ENCODE data around the gene SUPT6H.
"Not testable (repeated sequence)": the region's sequence is repeated elsewhere in the genome, so short reads cannot be mapped to it uniquely, and the experiment has no call there.

SUPT6H gene

DNA sequence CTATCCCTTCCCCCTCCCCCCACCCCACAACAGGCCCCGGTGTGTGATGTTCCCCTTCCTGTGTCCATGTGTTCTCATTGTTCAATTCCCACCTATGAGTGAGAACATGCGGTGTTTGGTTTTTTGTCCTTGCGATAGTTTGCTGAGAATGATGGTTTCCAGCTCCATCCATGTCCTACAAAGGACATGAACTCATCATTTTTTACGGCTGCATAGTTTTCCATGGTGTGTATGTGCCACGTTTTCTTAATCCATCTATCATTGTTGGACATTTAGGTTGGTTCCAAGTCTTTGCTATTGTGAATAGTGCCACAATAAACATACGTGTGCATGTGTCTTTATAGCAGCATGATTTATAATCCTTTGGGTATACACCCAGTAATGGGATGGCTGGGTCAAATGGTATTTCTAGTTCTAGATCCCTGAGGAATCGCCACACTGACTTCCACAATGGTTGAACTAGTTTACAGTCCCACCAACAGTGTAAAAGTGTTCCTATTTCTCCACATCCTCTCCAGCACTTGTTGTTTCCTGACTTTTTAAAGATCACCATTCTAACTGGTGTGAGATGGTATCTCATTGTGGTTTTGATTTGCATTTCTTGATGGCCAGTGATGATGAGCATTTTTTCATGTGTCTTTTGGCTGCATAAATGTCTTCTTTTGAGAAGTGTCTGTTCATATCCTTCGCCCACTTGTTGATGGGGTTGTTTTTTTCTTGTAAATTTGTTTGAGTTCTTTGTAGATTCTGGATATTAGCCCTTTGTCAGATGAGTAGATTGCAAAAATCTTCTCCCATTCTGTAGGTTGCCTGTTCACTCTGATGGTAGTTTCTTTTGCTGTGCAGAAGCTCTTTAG, 74.1 kb downstream of the SUPT6H start:
- H3K9ac ChIP-seq (ENCODE audit: low read depth, low read length); H3K4me3 ChIP-seq (ENCODE audit: low read depth, low read length); H3K9me3 ChIP-seq (ENCODE audit: control insufficient read depth, insufficient read depth, low read length); H3K27me3 ChIP-seq (ENCODE audit: control insufficient read depth, insufficient read depth, low read length); H3K4me1 ChIP-seq (ENCODE audit: control insufficient read depth, insufficient read depth, low read length): not testable (repeated sequence)
- peaks cover 11% of the 10 kb centered on the region for H3K36me3 ChIP-seq (ENCODE audit: control insufficient read depth, insufficient read depth, low read length)

DNA sequence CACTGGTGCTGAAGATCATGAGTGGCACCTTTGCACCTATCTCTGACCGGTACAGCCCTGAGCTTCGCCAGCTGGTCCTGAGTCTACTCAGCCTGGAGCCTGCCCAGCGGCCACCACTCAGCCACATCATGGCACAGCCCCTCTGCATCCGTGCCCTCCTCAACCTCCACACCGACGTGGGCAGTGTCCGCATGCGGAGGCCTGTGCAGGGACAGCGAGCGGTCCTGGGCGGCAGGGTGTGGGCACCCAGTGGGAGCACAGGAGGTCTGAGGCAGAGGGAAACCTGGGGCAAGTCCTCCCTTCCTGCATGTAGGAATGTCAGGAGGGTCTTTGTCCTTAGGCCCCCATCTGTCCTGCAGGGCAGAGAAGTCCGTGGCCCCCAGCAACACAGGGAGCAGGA, 75.3 kb downstream of the SUPT6H start:
- Histone ChIP-seq H3K36me3 (ENCODE audit: control insufficient read depth, insufficient read depth, low read length) (peaks cover 16% of the 10 kb centered on the region), H3K9ac (ENCODE audit: low read depth, low read length) (no peak overlapping the region), H3K4me3 (ENCODE audit: low read depth, low read length) (no peak overlapping the region), H3K9me3 (ENCODE audit: control insufficient read depth, insufficient read depth, low read length) (no peaks in the 10 kb centered on the region), H3K4me1 (ENCODE audit: control insufficient read depth, insufficient read depth, low read length) (no peaks in the 10 kb centered on the region), H3K27me3 (ENCODE audit: control insufficient read depth, insufficient read depth, low read length) (no peaks in the 10 kb centered on the region)

DNA sequence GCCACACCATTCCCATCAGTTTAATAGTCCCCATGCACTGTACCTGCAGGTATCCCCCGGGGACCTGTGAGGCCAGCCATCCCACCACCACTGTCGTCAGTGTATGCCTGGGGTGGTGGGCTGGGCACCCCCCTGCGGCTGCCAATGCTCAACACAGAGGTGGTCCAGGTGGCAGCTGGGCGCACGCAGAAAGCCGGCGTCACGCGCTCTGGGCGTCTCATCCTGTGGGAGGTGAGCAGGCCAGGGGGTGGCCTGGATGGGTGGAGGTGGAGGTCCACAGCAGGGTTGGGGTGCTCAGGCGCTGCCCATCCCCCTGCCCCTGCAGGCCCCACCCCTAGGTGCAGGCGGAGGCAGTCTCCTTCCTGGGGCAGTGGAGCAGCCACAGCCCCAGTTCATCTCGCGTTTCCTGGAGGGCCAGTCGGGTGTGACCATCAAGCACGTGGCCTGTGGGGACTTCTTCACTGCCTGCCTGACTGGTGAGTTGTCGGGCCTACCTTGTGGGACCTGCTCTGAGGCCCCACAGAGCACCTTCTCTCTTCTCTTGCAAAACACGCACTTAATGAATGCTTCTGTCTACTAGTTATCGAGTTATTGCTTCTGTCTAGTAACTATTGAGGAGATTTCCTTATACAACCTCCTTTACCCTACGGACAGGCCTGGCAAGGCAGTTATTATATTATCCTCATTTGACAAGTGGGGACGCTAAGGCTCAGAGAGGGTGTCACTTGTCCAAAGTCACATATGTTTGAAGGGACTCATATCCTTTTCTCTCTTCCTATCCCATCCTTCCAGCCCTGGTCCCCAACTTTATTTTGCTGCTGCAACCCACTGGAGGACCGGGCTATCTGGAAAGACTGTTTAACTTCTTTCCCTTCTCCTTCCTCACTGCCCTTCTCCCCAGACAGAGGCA, 76.0 kb downstream of the SUPT6H start:
- H3K4me1 ChIP-seq (ENCODE audit: control insufficient read depth, insufficient read depth, low read length), result no peaks in the 10 kb centered on the region
- no peak overlapping the region for H3K9ac ChIP-seq (ENCODE audit: low read depth, low read length)
- peaks cover 16% of the 10 kb centered on the region for H3K36me3 ChIP-seq (ENCODE audit: control insufficient read depth, insufficient read depth, low read length)
- no peak overlapping the region for H3K4me3 ChIP-seq (ENCODE audit: low read depth, low read length)
- H3K9me3 ChIP-seq (ENCODE audit: control insufficient read depth, insufficient read depth, low read length), result no peaks in the 10 kb centered on the region
- no peaks in the 10 kb centered on the region for H3K27me3 ChIP-seq (ENCODE audit: control insufficient read depth, insufficient read depth, low read length)

DNA sequence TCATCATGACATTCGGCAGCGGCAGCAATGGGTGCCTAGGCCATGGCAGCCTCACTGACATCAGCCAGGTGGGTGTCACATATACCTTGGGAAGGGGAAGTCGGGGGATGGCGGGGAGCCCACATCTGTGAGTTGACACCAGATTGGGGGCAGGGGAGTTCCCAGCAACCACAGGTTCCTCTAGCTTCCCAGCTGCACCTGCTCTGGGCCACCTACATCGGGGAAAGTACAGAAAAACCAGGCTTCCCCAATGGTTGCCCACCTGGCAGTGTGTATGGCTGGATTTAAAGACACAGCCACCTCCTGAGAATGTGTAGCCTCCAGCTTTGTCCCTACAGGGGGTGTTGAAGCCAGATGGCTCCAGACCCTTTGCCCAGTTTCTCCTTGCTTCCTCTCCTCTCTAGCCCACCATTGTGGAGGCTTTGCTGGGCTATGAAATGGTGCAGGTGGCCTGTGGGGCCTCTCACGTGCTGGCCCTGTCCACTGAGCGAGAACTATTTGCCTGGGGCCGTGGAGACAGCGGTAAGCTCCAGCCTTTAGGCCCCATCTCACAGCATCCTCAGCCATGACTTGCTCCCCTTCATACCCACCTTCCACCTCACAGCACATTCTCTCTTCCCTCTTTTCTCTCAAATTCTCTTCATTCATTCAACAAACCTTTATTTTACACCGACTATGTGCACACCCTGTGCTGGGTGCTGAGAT, 76.8 kb downstream of the SUPT6H start:
- H3K4me3 ChIP-seq (ENCODE audit: low read depth, low read length), result no peak overlapping the region
- no peak overlapping the region for H3K9ac ChIP-seq (ENCODE audit: low read depth, low read length)
- no peaks in the 10 kb centered on the region for H3K27me3 ChIP-seq (ENCODE audit: control insufficient read depth, insufficient read depth, low read length)
- peaks cover 16% of the 10 kb centered on the region for H3K36me3 ChIP-seq (ENCODE audit: control insufficient read depth, insufficient read depth, low read length)
- H3K9me3 ChIP-seq (ENCODE audit: control insufficient read depth, insufficient read depth, low read length), result no peaks in the 10 kb centered on the region
- H3K4me1 ChIP-seq (ENCODE audit: control insufficient read depth, insufficient read depth, low read length), result no peaks in the 10 kb centered on the region

DNA sequence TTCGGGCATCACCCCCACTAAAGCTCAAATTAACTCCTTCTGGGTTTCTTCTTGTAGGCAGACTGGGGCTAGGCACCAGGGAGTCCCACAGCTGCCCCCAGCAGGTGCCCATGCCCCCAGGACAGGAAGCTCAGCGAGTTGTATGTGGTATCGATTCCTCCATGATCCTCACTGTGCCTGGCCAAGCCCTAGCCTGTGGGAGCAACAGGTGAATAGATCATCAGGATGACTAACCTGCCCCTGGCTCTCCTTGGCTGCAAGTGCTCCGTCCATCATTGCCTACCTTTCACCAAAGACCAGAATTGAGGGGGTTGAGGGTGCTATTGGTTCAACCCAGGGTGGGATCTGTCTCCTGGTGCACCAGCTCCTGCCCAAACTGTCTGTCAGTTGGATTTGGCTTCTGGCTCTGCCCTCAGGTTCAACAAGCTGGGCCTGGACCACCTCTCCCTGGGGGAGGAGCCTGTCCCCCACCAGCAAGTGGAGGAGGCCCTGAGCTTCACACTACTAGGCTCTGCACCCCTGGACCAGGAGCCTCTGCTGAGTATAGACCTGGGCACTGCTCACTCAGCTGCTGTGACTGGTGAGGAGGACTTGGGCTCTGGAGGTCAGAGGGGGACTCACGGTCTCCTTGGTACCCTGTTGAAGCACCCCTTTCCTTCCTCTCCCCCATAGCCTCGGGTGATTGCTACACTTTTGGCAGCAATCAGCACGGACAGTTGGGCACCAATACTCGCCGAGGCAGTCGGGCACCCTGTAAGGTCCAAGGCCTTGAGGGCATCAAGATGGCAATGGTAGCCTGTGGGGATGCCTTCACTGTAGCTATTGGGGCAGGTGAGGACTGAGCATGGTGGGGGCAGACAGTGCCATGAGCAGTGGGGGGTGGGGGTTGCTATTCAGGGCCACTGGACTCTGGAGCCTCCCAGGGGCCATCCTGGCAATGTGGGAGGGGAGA, 78.7 kb downstream of the SUPT6H start:
- H3K4me1 ChIP-seq (ENCODE audit: control insufficient read depth, insufficient read depth, low read length), result peaks cover under 1% of the 10 kb centered on the region
- H3K27me3 ChIP-seq (ENCODE audit: control insufficient read depth, insufficient read depth, low read length), result no peaks in the 10 kb centered on the region
- H3K9me3 ChIP-seq (ENCODE audit: control insufficient read depth, insufficient read depth, low read length), result no peaks in the 10 kb centered on the region
- peaks cover 16% of the 10 kb centered on the region for H3K36me3 ChIP-seq (ENCODE audit: control insufficient read depth, insufficient read depth, low read length)
- no peak overlapping the region for H3K9ac ChIP-seq (ENCODE audit: low read depth, low read length)
- no peak overlapping the region for H3K4me3 ChIP-seq (ENCODE audit: low read depth, low read length)

DNA sequence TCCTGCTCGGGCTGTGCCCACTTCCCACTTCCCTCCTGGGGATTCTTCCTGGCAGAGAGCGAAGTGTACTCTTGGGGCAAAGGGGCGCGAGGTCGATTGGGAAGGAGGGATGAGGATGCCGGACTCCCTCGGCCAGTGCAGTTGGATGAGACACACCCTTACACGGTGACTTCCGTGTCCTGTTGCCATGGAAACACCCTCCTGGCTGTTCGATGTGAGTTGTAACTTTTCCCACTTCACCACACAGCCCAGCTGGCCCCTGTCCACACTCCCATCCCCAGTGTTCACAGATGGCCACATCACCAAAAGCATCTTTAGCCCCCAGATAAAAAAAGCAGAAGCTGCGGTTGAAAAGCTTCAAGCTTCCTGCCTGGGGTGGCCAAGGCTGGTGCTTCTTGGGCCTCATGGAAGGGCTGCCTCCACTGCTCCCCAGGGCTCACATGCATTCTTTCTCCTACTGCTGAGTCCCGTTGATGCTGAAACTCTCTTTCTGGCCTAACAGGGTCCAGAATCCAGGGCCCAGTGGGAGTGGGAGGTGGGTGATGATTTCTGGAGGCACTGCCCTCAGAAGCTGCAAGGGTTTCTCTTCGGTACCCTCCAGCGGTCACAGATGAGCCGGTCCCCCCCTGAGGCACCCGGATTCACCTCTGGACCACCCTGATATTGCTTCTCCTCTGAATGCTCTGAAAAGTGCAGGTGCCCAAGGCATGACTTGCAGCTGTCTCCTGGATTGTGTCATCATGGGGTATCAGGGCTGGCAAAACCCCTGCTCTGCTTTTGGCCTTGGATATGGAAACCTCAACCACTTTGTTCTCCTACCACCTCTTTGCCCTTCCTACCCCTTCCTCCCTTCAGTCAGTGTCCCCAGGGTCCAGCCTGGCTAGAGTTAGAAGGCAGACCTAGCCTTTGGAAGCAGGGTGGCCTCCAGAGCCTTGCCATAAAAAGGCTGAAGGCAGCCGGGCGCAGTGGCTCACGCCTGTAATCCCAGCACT, 79.6 kb downstream of the SUPT6H start:
- Histone ChIP-seq H3K36me3 (ENCODE audit: control insufficient read depth, insufficient read depth, low read length) (peaks cover 16% of the 10 kb centered on the region), H3K4me1 (ENCODE audit: control insufficient read depth, insufficient read depth, low read length) (peaks cover 9% of the 10 kb centered on the region), H3K4me3 (ENCODE audit: low read depth, low read length) (no peak overlapping the region), H3K9ac (ENCODE audit: low read depth, low read length) (no peak overlapping the region), H3K27me3 (ENCODE audit: control insufficient read depth, insufficient read depth, low read length) (no peaks in the 10 kb centered on the region), H3K9me3 (ENCODE audit: control insufficient read depth, insufficient read depth, low read length) (no peaks in the 10 kb centered on the region)

DNA sequence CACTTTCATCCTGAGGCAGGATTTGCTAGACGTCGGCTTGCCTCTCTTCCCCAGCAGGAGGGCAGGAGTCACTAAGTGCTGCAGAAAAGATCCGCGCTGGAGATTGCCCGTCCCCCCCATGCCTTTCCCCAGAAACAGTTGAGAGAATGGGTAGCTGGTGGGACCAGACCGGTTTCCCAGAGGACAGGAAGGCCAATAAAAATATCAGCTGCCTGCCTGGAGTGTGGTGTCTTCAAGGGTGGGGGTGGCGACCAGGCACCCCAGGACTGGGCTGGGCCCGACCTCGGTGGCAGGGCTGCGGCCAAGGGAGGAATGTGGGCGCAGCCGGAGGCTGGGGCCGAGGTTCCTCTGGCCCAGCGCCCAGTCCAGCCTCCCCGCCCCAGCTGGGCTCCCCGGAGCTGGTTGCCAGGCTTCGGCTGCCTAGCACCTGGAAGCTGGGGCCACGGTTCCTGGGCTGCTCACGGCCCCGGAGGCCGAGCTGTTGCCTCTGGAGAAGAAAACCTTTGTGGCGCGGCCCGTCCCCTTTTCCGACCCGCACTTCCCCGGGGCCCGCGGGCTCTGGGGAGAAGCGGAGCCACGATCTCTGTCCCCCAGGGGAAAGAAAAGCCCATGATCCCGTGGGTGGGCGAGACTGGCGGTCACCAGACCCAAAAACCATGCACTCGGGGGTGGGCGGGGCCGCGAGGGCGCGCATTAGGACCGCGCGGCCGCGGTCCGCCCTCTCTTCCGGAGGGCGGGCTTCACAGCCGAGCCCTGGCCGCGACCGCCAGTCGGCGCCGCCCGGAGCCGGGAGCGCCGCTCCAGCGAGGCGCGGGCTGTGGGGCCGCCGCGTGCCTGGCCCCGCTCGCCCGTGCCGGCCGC, 81.5 kb downstream of the SUPT6H start, which contains the start of gene TRAF4:
TRAF4 (plus strand) TSS at position 769 of the 861 bp plus-strand sequence. CDS start 102 bp downstream, outside the sequence.
- H3K9me3 ChIP-seq (ENCODE audit: control insufficient read depth, insufficient read depth, low read length), result no peaks in the 10 kb centered on the region
- peaks cover 27% of the 10 kb centered on the region for H3K36me3 ChIP-seq (ENCODE audit: control insufficient read depth, insufficient read depth, low read length)
- H3K4me3 ChIP-seq (ENCODE audit: low read depth, low read length), result peak within 1 kb of the TSS; percentile 93
- no peaks in the 10 kb centered on the region for H3K27me3 ChIP-seq (ENCODE audit: control insufficient read depth, insufficient read depth, low read length)
- peaks cover 16% of the 10 kb centered on the region for H3K4me1 ChIP-seq (ENCODE audit: control insufficient read depth, insufficient read depth, low read length)
- H3K9ac ChIP-seq (ENCODE audit: low read depth, low read length), result peak within 1 kb of the TSS; percentile 92

DNA sequence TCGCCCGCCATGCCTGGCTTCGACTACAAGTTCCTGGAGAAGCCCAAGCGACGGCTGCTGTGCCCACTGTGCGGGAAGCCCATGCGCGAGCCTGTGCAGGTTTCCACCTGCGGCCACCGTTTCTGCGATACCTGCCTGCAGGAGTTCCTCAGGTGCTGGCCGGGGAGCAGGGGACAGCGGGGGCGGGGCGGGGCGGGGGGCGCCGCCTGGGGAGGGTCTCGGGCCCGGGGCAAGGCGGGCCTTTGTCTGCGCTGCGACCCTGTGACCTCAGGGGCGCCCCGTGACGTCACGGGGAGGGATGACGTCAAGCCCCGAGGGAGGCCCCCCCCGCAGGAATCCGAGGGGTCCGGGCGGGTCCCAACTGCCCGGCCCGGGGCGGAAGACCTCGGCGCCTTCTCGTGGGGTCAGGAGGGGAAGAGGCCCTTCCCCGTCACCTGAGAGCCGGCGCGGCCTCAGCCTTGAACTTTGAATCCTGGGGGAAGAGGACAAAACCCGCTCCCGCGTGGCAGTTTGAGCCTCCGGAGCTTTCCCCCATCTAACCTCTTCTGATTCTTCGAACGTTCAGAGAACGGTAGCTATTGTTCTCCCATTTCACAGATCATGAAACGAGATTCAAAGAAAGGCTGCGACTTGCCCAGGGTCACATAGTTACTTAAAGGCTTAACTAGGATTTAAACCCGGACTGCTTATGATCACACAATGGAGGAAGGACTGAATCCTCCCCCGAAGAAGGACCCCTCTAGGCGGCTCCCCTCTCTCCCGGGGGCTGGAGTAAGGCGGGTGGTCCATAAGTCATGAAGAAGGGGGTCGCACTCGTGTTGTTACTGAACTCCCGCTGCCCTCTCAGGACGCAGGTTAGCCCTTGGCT, 82.3 kb downstream of the SUPT6H start:
- H3K4me1 ChIP-seq (ENCODE audit: control insufficient read depth, insufficient read depth, low read length), result peaks cover 16% of the 10 kb centered on the region
- H3K27me3 ChIP-seq (ENCODE audit: control insufficient read depth, insufficient read depth, low read length), result no peaks in the 10 kb centered on the region
- H3K36me3 ChIP-seq (ENCODE audit: control insufficient read depth, insufficient read depth, low read length), result peaks cover 36% of the 10 kb centered on the region
- H3K9ac ChIP-seq (ENCODE audit: low read depth, low read length), result peak overlapping the region; percentile 92
- H3K9me3 ChIP-seq (ENCODE audit: control insufficient read depth, insufficient read depth, low read length), result no peaks in the 10 kb centered on the region
- H3K4me3 ChIP-seq (ENCODE audit: low read depth, low read length), result peak overlapping the region; percentile 93
